ENCODE results near the gene BNIP2. TPM values are rescaled to one million over a fixed set of nuclear protein-coding genes. Genes with fewer than 3 reads are reported as not detected.

Gene BNIP2
- total and polyA plus RNA-seq, 2 donors (not counting 1 experiment from before 2014, with no cell fraction given) = 82.9 to 93.2 TPM

DNA sequence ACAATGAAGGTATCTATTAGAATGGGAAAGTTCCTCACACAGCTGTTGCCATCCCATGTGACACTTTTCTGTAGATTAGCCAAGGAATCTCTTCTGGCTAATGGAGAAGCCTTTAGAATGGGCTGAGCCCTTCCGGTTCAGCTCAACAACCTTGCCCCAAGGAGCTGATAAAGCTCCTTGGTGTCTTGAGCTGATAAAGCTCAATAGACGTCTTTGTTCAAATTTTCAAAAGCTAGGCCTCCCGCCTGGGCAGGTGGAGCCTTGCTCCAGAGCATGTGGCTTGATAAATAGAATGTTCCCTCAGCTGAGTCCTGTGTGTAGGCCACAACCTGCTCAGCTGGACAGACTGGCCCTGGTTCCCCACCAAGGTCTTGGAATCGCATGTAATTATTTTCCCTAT, 7.2 kb upstream of the BNIP2 start:
- H3K36me3 ChIP-seq (ENCODE audit: control insufficient read depth, insufficient read depth, low read length) = no peaks in the 10 kb centered on the region
- no peaks in the 10 kb centered on the region for H3K27me3 ChIP-seq (ENCODE audit: control insufficient read depth, insufficient read depth, low read length)
- no peaks in the 10 kb centered on the region for H4K20me1 ChIP-seq (ENCODE audit: control insufficient read depth, extremely low read depth, insufficient read depth, low read length)
- no peak overlapping the region for H3K9ac ChIP-seq (ENCODE audit: insufficient read depth, low read length)
- DNase-seq (ENCODE audit: low read depth in 2 of 2) = no peak
- no peak overlapping the region for H3K4me3 ChIP-seq (replicated peaks in 1 of 4; ENCODE audit: control extremely low read depth in 1 of 4, insufficient read depth in 1 of 4, low read depth in 3 of 4, low read length in 4 of 4)
- no peaks in the 10 kb centered on the region for H3K79me2 ChIP-seq (ENCODE audit: control insufficient read depth, insufficient read depth, low read length)
- TF ChIP-seq EZH2 (IDR thresholded peaks at IDR 0.05; ENCODE audit: low read length, missing control alignments) = no peak
- TF ChIP-seq, protein P1, sequence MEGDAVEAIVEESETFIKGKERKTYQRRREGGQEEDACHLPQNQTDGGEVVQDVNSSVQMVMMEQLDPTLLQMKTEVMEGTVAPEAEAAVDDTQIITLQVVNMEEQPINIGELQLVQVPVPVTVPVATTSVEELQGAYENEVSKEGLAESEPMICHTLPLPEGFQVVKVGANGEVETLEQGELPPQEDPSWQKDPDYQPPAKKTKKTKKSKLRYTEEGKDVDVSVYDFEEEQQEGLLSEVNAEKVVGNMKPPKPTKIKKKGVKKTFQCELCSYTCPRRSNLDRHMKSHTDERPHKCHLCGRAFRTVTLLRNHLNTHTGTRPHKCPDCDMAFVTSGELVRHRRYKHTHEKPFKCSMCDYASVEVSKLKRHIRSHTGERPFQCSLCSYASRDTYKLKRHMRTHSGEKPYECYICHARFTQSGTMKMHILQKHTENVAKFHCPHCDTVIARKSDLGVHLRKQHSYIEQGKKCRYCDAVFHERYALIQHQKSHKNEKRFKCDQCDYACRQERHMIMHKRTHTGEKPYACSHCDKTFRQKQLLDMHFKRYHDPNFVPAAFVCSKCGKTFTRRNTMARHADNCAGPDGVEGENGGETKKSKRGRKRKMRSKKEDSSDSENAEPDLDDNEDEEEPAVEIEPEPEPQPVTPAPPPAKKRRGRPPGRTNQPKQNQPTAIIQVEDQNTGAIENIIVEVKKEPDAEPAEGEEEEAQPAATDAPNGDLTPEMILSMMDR (conservative IDR thresholded peaks at IDR 0.05 in 1 of 2, IDR thresholded peaks at IDR 0.05 in 1 of 2; ENCODE audit: low read depth in 1 of 2, low read length in 2 of 2) = no peak
- H2AFZ ChIP-seq (ENCODE audit: low read length) = no peak overlapping the region
- no peak overlapping the region for H3K4me2 ChIP-seq (ENCODE audit: extremely low read depth, insufficient read depth, low read length)
- no peaks in the 10 kb centered on the region for H3K4me1 ChIP-seq (ENCODE audit: control insufficient read depth, extremely low read depth, insufficient read depth, low read length)
- H3K27ac ChIP-seq (ENCODE audit: insufficient read depth, low read length) = no peak overlapping the region
- H3K9me3 ChIP-seq (ENCODE audit: control insufficient read depth, insufficient read depth, low read depth, low read length) = no peaks in the 10 kb centered on the region

DNA sequence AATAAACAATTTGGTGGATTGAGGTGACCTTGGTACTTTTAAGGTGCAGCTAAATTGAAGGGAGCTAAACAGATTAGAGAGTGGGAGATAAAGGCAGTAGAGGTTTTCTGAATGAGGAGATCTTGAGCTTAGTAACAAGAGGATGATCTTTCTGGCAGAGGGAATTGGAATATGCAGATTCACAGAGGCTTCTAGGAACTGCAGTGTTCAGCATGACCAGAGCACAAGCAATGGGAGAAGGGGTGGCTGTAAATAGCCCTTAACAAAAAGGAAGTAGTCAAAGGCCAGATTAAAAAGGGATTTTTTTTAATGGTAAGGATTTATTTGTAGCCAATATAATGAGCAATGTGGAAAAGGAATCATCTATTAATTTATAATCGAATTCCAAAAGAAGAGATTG, 5.7 kb upstream of the BNIP2 start:
- no peak overlapping the region for H3K4me2 ChIP-seq (ENCODE audit: extremely low read depth, insufficient read depth, low read length)
- H3K4me3 ChIP-seq (replicated peaks in 1 of 4; ENCODE audit: control extremely low read depth in 1 of 4, insufficient read depth in 1 of 4, low read depth in 3 of 4, low read length in 4 of 4) = no peak overlapping the region
- H3K79me2 ChIP-seq (ENCODE audit: control insufficient read depth, insufficient read depth, low read length) = no peaks in the 10 kb centered on the region
- no peaks in the 10 kb centered on the region for H3K9me3 ChIP-seq (ENCODE audit: control insufficient read depth, insufficient read depth, low read depth, low read length)
- peaks cover 3% of the 10 kb centered on the region for H3K4me1 ChIP-seq (ENCODE audit: control insufficient read depth, extremely low read depth, insufficient read depth, low read length)
- H2AFZ ChIP-seq (ENCODE audit: low read length) = no peak overlapping the region
- H4K20me1 ChIP-seq (ENCODE audit: control insufficient read depth, extremely low read depth, insufficient read depth, low read length) = no peaks in the 10 kb centered on the region
- no peak for TF ChIP-seq EZH2 (IDR thresholded peaks at IDR 0.05; ENCODE audit: low read length, missing control alignments)
- TF ChIP-seq, protein P1 (conservative IDR thresholded peaks at IDR 0.05 in 1 of 2, IDR thresholded peaks at IDR 0.05 in 1 of 2; ENCODE audit: low read depth in 1 of 2, low read length in 2 of 2) = no peak
- no peaks in the 10 kb centered on the region for H3K36me3 ChIP-seq (ENCODE audit: control insufficient read depth, insufficient read depth, low read length)
- H3K27ac ChIP-seq (ENCODE audit: insufficient read depth, low read length) = no peak overlapping the region
- no peaks in the 10 kb centered on the region for H3K27me3 ChIP-seq (ENCODE audit: control insufficient read depth, insufficient read depth, low read length)
- H3K9ac ChIP-seq (ENCODE audit: insufficient read depth, low read length) = no peak overlapping the region
- DNase-seq (ENCODE audit: low read depth in 2 of 2) = no peak

DNA sequence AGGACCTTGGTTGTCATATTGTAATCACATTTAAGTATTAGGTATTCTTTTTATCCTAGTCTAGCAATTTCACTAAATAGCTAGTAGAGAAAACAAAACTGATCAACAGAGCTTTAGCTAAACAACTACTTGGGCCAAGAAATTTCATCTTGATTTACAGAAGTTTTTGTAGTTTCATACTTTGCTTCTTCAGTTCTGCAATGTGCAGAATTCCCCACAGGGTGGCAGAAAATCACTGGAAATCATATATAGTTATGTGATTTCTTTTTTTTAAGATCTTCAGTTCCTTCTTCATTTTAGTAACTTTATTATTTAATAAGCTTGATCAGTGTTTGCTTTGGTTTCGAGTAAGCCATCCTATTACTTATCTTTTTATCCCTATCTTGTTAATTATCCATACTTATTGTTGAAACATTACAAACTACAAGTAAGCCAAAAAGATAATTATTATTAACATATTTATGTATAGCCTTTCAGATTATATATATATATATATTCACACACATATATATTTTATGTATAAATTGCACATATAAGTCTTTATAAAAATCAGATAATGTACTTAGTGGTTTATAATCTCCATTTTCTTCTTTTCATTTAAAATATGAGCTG, 2.2 kb upstream of the BNIP2 start:
- Histone ChIP-seq H4K20me1 (ENCODE audit: control insufficient read depth, extremely low read depth, insufficient read depth, low read length) (no peaks in the 10 kb centered on the region), H3K4me1 (ENCODE audit: control insufficient read depth, extremely low read depth, insufficient read depth, low read length) (peaks cover 9% of the 10 kb centered on the region), H2AFZ (ENCODE audit: low read length) (no peak overlapping the region), H3K79me2 (ENCODE audit: control insufficient read depth, insufficient read depth, low read length) (peaks cover 27% of the 10 kb centered on the region), H3K4me2 (ENCODE audit: extremely low read depth, insufficient read depth, low read length) (no peak overlapping the region), H3K36me3 (ENCODE audit: control insufficient read depth, insufficient read depth, low read length) (no peaks in the 10 kb centered on the region), H3K27me3 (ENCODE audit: control insufficient read depth, insufficient read depth, low read length) (no peaks in the 10 kb centered on the region), H3K9ac (ENCODE audit: insufficient read depth, low read length) (no peak overlapping the region), H3K4me3 (replicated peaks in 1 of 4; ENCODE audit: control extremely low read depth in 1 of 4, insufficient read depth in 1 of 4, low read depth in 3 of 4, low read length in 4 of 4) (no peak overlapping the region), H3K9me3 (ENCODE audit: control insufficient read depth, insufficient read depth, low read depth, low read length) (no peaks in the 10 kb centered on the region), H3K27ac (ENCODE audit: insufficient read depth, low read length) (no peak overlapping the region)
- TF ChIP-seq, protein P1 (conservative IDR thresholded peaks at IDR 0.05 in 1 of 2, IDR thresholded peaks at IDR 0.05 in 1 of 2; ENCODE audit: low read depth in 1 of 2, low read length in 2 of 2) = peak; percentile 57 to 67
- no peak for TF ChIP-seq EZH2 (IDR thresholded peaks at IDR 0.05; ENCODE audit: low read length, missing control alignments)
- DNase-seq (ENCODE audit: low read depth in 2 of 2) = peak; percentile 29 to 71
